HEK293 (cell line): ENCODE measurements around the gene PLCB1.

Experiments used
- HOXA7 ChIP-seq: sonication (generic); formaldehyde crosslinking; IDR thresholded peaks from 2 replicates; pipeline ENCODE4 v1.8.1; 2022; ENCODE audit warnings: missing genetic modification reagents, borderline replicate concordance
- MZF1 ChIP-seq: fragments of 450-650 bp; formaldehyde crosslinking; IDR thresholded peaks from 2 replicates; pipeline ENCODE4 v1.5.1; 2017; ENCODE audit warnings: missing biosample characterization, missing genetic modification characterization, borderline replicate concordance
- ZBTB1 ChIP-seq: fragments of 450-650 bp; formaldehyde crosslinking; IDR thresholded peaks from 2 replicates; pipeline ENCODE4 v1.5.1; 2016; ENCODE audit warnings: missing biosample characterization, missing genetic modification characterization
- ZNF24 ChIP-seq: fragments of 450-650 bp; formaldehyde crosslinking; IDR thresholded peaks from 2 replicates; pipeline ENCODE4 v1.5.1; 2016; ENCODE audit warnings: missing biosample characterization, missing genetic modification characterization
- ZNF670 ChIP-seq: fragments of 450-650 bp; formaldehyde crosslinking; IDR thresholded peaks from 2 replicates; pipeline ENCODE4 v1.5.1; 2016; ENCODE audit warnings: missing biosample characterization, missing genetic modification characterization, low read depth
- ZNF785 ChIP-seq: fragments of 450-650 bp; formaldehyde crosslinking; IDR thresholded peaks from 2 replicates; pipeline ENCODE4 v1.5.1; 2016; ENCODE audit warnings: missing biosample characterization, missing genetic modification characterization
- TF ChIP-seq, protein P1 (sequence below): fragments of 450-650 bp; formaldehyde crosslinking; IDR thresholded peaks from 2 replicates; pipeline ENCODE4 v1.5.1; 2016; ENCODE audit warnings: missing biosample characterization, missing genetic modification characterization
- TF ChIP-seq, protein P2 (sequence below): fragments of 450-650 bp; formaldehyde crosslinking; IDR thresholded peaks from 2 replicates; pipeline ENCODE4 v1.5.1; 2016; ENCODE audit warnings: missing biosample characterization, missing genetic modification characterization

DNA sequence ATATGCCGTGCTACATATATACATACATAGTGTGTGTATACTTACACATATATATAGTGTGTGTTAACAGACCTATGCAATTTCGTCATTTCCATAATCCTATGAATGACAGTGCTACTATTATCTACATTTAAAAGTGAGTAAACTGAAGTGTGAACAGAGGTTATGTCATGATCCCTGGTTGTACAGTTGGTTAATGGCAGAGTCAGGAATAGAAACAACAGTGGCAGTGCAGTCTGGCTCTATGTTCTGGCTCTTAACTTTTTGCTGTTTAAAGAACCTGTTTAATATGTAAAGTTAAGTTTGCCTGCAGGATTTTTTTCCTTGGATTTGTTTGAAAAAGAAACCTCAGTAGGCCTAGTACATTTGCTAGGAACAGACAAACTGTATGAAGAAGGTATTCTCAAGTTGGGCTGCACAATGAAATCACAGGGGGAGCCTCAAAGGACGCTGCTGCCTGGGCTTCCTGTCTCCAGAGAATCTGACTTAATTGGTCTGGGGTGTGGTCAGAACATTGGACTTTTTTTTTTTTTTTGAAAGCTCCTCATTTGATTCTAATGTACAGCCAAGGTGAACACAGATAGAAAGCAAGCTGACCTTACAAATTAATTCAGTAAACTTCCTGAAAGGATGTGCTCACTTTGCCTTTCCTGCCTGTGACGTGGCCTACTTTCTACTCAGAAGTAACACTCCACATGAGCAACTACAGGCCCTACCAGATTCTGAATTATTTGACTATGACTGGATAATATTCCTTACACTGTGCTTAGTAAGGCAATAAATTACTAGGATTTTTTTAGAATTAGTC, 29.4 kb downstream of the PLCB1 start:
- TF ChIP-seq MZF1 (tag by site-specific recombination) = no peak
- TF ChIP-seq ZNF24 = no peak
- TF ChIP-seq, protein P1, sequence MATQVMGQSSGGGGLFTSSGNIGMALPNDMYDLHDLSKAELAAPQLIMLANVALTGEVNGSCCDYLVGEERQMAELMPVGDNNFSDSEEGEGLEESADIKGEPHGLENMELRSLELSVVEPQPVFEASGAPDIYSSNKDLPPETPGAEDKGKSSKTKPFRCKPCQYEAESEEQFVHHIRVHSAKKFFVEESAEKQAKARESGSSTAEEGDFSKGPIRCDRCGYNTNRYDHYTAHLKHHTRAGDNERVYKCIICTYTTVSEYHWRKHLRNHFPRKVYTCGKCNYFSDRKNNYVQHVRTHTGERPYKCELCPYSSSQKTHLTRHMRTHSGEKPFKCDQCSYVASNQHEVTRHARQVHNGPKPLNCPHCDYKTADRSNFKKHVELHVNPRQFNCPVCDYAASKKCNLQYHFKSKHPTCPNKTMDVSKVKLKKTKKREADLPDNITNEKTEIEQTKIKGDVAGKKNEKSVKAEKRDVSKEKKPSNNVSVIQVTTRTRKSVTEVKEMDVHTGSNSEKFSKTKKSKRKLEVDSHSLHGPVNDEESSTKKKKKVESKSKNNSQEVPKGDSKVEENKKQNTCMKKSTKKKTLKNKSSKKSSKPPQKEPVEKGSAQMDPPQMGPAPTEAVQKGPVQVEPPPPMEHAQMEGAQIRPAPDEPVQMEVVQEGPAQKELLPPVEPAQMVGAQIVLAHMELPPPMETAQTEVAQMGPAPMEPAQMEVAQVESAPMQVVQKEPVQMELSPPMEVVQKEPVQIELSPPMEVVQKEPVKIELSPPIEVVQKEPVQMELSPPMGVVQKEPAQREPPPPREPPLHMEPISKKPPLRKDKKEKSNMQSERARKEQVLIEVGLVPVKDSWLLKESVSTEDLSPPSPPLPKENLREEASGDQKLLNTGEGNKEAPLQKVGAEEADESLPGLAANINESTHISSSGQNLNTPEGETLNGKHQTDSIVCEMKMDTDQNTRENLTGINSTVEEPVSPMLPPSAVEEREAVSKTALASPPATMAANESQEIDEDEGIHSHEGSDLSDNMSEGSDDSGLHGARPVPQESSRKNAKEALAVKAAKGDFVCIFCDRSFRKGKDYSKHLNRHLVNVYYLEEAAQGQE = no peak
- TF ChIP-seq, protein P2, sequence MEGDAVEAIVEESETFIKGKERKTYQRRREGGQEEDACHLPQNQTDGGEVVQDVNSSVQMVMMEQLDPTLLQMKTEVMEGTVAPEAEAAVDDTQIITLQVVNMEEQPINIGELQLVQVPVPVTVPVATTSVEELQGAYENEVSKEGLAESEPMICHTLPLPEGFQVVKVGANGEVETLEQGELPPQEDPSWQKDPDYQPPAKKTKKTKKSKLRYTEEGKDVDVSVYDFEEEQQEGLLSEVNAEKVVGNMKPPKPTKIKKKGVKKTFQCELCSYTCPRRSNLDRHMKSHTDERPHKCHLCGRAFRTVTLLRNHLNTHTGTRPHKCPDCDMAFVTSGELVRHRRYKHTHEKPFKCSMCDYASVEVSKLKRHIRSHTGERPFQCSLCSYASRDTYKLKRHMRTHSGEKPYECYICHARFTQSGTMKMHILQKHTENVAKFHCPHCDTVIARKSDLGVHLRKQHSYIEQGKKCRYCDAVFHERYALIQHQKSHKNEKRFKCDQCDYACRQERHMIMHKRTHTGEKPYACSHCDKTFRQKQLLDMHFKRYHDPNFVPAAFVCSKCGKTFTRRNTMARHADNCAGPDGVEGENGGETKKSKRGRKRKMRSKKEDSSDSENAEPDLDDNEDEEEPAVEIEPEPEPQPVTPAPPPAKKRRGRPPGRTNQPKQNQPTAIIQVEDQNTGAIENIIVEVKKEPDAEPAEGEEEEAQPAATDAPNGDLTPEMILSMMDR = no peak
- no peak for TF ChIP-seq ZBTB1 (tag by site-specific recombination)
- no peak for TF ChIP-seq HOXA7 (CRISPR knock-in tag)
- TF ChIP-seq ZNF785 (tag by site-specific recombination) = no peak
- TF ChIP-seq ZNF670 = no peak
